GM21526 (cell line): ENCODE measurements around the gene DDA1.
"Not testable (repeated sequence)": the region's sequence is repeated elsewhere in the genome, so short reads cannot be mapped to it uniquely, and the experiment has no call there.

Source experiments
- ATAC-seq: cut with Tn5 transposase; IDR thresholded peaks from one replicate; pipeline ENCODE4 v1.9.1; 2021; ENCODE audit warnings: moderate library complexity; ENCODE audit not compliant: unreplicated experiment, low FRiP score

Gene DDA1

GRCh38 chr19:17340871-17341357 lies 31.6 kb downstream of the DDA1 start:
- no peak for ATAC-seq

GRCh38 chr19:17341386-17341785 lies 32.0 kb downstream of the DDA1 start:
- ATAC-seq, result no peak

GRCh38 chr19:17341845-17342244 lies 32.5 kb downstream of the DDA1 start:
- ATAC-seq, result no peak

GRCh38 chr19:17346109-17346671 lies 36.8 kb downstream of the DDA1 start:
- ATAC-seq, result no peak

GRCh38 chr19:17347361-17347760 lies 38.0 kb downstream of the DDA1 start:
- no peak for ATAC-seq

- no peak for ATAC-seq
These were observed 38.5 kb downstream of the DDA1 start for GRCh38 chr19:17347877-17348276.

- no peak for ATAC-seq
These were observed 39.3 kb downstream of the DDA1 start for GRCh38 chr19:17348700-17349099.

GRCh38 chr19:17351815-17352435 lies 42.6 kb downstream of the DDA1 start:
- no peak for ATAC-seq

- no peak for ATAC-seq
These were observed 43.4 kb downstream of the DDA1 start for GRCh38 chr19:17352608-17353280.

GRCh38 chr19:17353386-17353785 lies 44.0 kb downstream of the DDA1 start:
- ATAC-seq, result no peak

GRCh38 chr19:17357078-17357666 lies 47.8 kb downstream of the DDA1 start:
- no peak for ATAC-seq

- no peak for ATAC-seq
These were observed 48.4 kb downstream of the DDA1 start for GRCh38 chr19:17357724-17358123.

GRCh38 chr19:17358395-17358794 lies 49.0 kb downstream of the DDA1 start:
- ATAC-seq, result no peak

GRCh38 chr19:17359905-17360800 lies 50.8 kb downstream of the DDA1 start:
- ATAC-seq, result no peak

- ATAC-seq, result not testable (repeated sequence)
These were observed 54.7 kb downstream of the DDA1 start for GRCh38 chr19:17363852-17364605.

- ATAC-seq, result no peak
These were observed 56.0 kb downstream of the DDA1 start for GRCh38 chr19:17365361-17365760.

GRCh38 chr19:17370026-17370587 lies 60.7 kb downstream of the DDA1 start:
- peak; percentile 73 for ATAC-seq
